A673 (cell line): ENCODE data around the gene C2. TPM values are rescaled to one million over a fixed set of nuclear protein-coding genes. Genes with fewer than 3 reads are reported as not detected.

Experiments
- BruUV-seq: library from RNA; stranded (reverse); fragments of 400-500 nt; replicated peaks from 2 replicates; lab custom pipeline; 2021; lab: Mats Ljungman, UMichigan
- CTCF ChIA-PET: fragments of 300-600 bp; sonication (Branson Sonifier 250); formaldehyde crosslinking; loops from one replicate; lab custom pipeline; 2022; ENCODE audit warnings: antibody characterized with exemption; lab: Charles Lee
- POLR2A ChIA-PET: fragments of 300-600 bp; sonication (Branson Sonifier 250); formaldehyde crosslinking; loops from one replicate; lab custom pipeline; 2022; ENCODE audit warnings: antibody characterized with exemption; ENCODE audit not compliant: low non-redundant PET; lab: Charles Lee
- DNase-seq: peaks from one replicate; pipeline ENCODE4 v3.0.0-alpha.2; 2015; ENCODE audit warnings: low spot score
- H3K27ac ChIP-seq: fragments of 200-600 bp; sonication (generic); 2 replicates; pipeline ENCODE4 v1.5.1; 2016; ENCODE audit warnings: mixed run types, low read depth, mild to moderate bottlenecking, mixed read lengths, antibody characterized with exemption, low read length; ENCODE audit not compliant: poor library complexity, severe bottlenecking
- H3K27me3 ChIP-seq: fragments of 200-600 bp; sonication (generic); replicated peaks from 2 replicates; pipeline ENCODE4 v1.6.1; 2017; ENCODE audit warnings: mixed run types, low read depth, mild to moderate bottlenecking, mixed read lengths, antibody characterized with exemption, low read length; ENCODE audit not compliant: insufficient read depth, poor library complexity
- H3K36me3 ChIP-seq: fragments of 200-600 bp; sonication (generic); 2 replicates; pipeline ENCODE4 v1.6.1; 2016; ENCODE audit warnings: mixed run types, mild to moderate bottlenecking, mixed read lengths, antibody characterized with exemption, low read length; ENCODE audit not compliant: insufficient read depth, poor library complexity, severe bottlenecking
- H3K4me1 ChIP-seq: fragments of 200-600 bp; sonication (generic); 2 replicates; pipeline ENCODE4 v1.6.1; 2017; ENCODE audit warnings: mixed run types, mild to moderate bottlenecking, mixed read lengths, antibody characterized with exemption, low read length; ENCODE audit not compliant: insufficient read depth, poor library complexity, severe bottlenecking
- H3K4me3 ChIP-seq: fragments of 200-600 bp; sonication (generic); 2 replicates; pipeline ENCODE4 v1.5.1; 2016; ENCODE audit warnings: low read depth, mixed run types, mild to moderate bottlenecking, mixed read lengths, low read length; ENCODE audit not compliant: poor library complexity, severe bottlenecking
- H3K9me3 ChIP-seq: fragments of 200-600 bp; sonication (generic); 2 replicates; pipeline ENCODE4 v1.6.1; 2016; ENCODE audit warnings: mixed run types, low read depth, mild to moderate bottlenecking, mixed read lengths, antibody characterized with exemption, low read length; ENCODE audit not compliant: poor library complexity, severe bottlenecking
- EZH2 ChIP-seq: fragments of 200-600 bp; sonication (generic); IDR thresholded peaks from 2 replicates; pipeline ENCODE4 v1.6.1; 2017; ENCODE audit warnings: borderline replicate concordance, low read depth, mild to moderate bottlenecking, mixed read lengths, antibody characterized with exemption, low read length; ENCODE audit not compliant: poor library complexity, severe bottlenecking
- intact Hi-C: fragments of 100-400 bp; cut with micrococcal nuclease; formaldehyde crosslinking; loops from one replicate; pipeline ENCODE4 v1.10.0; 2022; ENCODE audit not compliant: unreplicated experiment
- total RNA-seq: library from RNA; stranded (reverse); gene quantifications from 2 replicates; pipeline ENCODE4 v1.2.3, GENCODE V29; 2021
- TF ChIP-seq, protein P1 (sequence below): fragments of 300-800, 200-600 bp; sonication (generic); conservative IDR thresholded peaks from 2 replicates; pipeline ENCODE4 v1.5.1; 2017; ENCODE audit warnings: low read depth, mild to moderate bottlenecking, antibody characterized with exemption, low read length, moderate library complexity, mixed read lengths

Gene C2
- total RNA-seq, 1 experiment from 2014 or later = 0.56 TPM

DNA sequence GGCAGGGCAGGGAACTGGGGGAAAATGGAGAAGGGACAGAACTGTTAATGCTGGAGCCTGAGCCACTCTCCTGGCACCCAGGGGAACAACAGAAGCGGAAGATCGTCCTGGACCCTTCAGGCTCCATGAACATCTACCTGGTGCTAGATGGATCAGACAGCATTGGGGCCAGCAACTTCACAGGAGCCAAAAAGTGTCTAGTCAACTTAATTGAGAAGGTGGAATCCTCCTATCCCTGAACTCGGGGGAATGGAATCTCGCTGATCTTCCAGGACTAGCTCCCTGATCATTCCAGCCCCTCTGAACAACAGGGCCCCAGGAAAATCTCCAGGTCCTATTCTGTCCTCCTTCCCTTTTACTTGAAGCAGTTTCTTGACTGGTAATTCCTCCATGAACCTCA, 20.3 kb downstream of the C2 start:
- DNase-seq = no peak
- TF ChIP-seq EZH2 = no peak
- TF ChIP-seq, protein P1, sequence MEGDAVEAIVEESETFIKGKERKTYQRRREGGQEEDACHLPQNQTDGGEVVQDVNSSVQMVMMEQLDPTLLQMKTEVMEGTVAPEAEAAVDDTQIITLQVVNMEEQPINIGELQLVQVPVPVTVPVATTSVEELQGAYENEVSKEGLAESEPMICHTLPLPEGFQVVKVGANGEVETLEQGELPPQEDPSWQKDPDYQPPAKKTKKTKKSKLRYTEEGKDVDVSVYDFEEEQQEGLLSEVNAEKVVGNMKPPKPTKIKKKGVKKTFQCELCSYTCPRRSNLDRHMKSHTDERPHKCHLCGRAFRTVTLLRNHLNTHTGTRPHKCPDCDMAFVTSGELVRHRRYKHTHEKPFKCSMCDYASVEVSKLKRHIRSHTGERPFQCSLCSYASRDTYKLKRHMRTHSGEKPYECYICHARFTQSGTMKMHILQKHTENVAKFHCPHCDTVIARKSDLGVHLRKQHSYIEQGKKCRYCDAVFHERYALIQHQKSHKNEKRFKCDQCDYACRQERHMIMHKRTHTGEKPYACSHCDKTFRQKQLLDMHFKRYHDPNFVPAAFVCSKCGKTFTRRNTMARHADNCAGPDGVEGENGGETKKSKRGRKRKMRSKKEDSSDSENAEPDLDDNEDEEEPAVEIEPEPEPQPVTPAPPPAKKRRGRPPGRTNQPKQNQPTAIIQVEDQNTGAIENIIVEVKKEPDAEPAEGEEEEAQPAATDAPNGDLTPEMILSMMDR = no peak
- Histone ChIP-seq H3K27ac (no peak overlapping the region), H3K36me3 (peaks cover 15% of the 10 kb centered on the region), H3K4me1 (no peaks in the 10 kb centered on the region), H3K4me3 (no peak overlapping the region), H3K27me3 (no peaks in the 10 kb centered on the region), H3K9me3 (no peaks in the 10 kb centered on the region)
- POLR2A ChIA-PET = no interaction called here
- CTCF ChIA-PET = no interaction called here
- no TSS peak for BruUV-seq
- intact Hi-C loops = no loop called here

DNA sequence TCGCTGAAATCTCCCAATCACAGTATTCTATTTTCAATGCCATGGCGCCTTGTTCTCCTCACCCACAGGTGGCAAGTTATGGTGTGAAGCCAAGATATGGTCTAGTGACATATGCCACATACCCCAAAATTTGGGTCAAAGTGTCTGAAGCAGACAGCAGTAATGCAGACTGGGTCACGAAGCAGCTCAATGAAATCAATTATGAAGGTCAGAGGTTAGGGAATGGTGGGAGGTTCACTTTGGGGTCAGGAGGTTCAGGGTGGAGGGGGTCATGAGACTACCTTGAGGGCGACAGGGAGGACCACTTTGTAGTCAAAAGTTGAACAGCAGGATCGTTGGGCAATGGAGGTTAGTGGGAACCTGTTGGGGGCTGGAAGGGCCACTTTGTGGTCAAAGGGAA, 20.8 kb downstream of the C2 start:
- ChIA-PET POLR2A (no interaction called here), CTCF (no interaction called here)
- intact Hi-C loops = no loop called here
- Histone ChIP-seq H3K9me3 (no peaks in the 10 kb centered on the region), H3K27me3 (no peaks in the 10 kb centered on the region), H3K27ac (no peak overlapping the region), H3K4me3 (no peak overlapping the region), H3K36me3 (peaks cover 19% of the 10 kb centered on the region), H3K4me1 (no peaks in the 10 kb centered on the region)
- BruUV-seq = no TSS peak
- no peak for DNase-seq
- TF ChIP-seq, protein P1 = no peak
- no peak for TF ChIP-seq EZH2

DNA sequence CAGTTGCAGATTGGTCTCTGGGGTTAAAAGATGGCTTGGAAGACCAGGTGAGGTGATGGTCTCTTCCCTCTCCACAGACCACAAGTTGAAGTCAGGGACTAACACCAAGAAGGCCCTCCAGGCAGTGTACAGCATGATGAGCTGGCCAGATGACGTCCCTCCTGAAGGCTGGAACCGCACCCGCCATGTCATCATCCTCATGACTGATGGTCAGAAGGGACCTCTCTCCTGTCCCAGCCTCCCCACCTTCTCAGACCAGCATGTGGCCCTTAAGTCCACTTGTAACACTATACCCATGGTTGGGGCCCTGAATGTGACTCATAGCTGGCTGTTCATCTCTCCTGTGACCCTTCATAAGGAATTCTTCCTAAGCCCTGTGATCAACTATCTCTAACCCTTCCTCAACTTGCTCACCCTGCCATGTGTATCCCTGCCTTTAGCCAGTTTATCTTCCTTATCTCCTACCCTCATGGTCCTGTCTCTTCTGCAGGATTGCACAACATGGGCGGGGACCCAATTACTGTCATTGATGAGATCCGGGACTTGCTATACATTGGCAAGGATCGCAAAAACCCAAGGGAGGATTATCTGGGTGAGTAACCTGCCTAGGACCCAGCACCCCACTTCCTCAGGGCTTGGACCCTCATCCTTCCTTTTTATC, 21.4 kb downstream of the C2 start:
- peaks cover 25% of the 10 kb centered on the region for H3K36me3 ChIP-seq
- intact Hi-C loops = no loop called here
- no peaks in the 10 kb centered on the region for H3K27me3 ChIP-seq
- ChIA-PET POLR2A (no interaction called here), CTCF (interaction anchor here (0.6 kb wide), 1 partner anchor 28 kb away, joined by 6 read pairs; no protein-coding TSS in a partner anchor)
- no peak overlapping the region for H3K4me3 ChIP-seq
- H3K4me1 ChIP-seq = no peaks in the 10 kb centered on the region
- no peak for DNase-seq
- no peaks in the 10 kb centered on the region for H3K9me3 ChIP-seq
- no peak for TF ChIP-seq EZH2
- TF ChIP-seq, protein P1 = no peak
- no TSS peak for BruUV-seq
- no peak overlapping the region for H3K27ac ChIP-seq
